ENCODE results near the gene DPEP1. TPM values are rescaled to one million over a fixed set of nuclear protein-coding genes. Genes with fewer than 3 reads are reported as not detected.

The DPEP1 gene
- total RNA-seq, 2 donors from 2014 or later, result not detected

DNA sequence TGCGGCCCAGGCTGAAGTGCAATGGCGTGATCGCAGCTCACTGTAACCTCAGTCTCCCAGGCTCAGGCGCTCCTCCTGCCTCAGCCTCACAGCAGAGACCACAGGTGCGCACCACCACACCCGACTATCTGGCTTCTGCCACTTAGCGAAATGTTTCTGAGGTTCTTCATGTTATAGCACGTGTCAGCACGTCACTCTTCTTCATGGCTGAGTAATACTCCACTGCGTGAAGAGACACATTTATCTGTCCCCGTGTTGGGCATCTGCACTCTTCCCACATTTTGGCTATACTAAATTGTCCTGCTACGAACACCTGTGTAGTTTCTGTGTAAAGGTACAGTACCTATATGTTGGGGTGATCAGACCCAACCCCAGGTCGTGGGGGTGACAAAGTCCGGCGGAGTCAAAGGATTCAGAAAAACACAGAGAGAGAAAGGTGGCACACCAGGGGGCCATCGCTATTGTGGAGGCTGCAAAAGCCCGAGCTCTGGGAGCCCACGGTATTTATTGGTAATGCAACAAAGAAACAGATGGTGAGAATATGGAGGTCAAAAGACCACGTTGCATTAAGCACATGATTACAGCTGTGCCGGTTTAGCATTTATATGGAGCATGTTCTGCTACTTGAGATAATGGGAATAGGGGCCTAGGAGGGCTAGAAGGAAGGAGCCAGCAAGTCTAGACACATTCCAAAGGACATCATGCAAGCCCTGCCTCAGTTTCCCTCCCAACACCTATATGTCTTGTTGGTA, 851 bp upstream of the DPEP1 start:
- ATAC-seq, result no peak
- DNase-seq, result no peak
- intact Hi-C loops (cut with DNase I), result no loop called here

DNA sequence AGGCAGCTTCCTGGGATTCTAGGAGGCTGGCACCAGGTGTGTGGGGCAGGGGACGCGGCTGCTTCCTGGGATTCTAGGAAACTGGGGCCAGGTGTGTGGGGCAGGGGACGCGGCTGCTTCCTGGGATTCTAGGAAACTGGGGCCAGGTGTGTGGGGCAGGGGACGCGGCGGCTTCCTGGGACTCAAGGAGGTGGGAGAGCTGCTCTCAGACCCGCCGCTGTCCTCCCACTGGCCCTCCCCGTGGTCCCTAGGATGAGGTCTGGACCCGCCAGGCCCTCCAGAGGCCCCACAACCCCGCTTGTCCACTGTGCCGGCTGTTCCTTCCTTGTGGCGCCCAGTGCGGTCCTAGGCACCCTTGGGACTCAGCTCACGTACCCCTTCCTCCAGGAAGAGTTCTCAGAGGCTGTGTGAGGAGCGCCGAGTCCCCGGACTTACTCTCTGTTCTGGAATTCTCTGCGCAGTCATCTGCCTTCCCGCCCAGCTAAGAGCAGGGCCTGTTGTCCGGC, 565 bp downstream of the DPEP1 start:
- DNase-seq (no peak), ATAC-seq (no peak)

DNA sequence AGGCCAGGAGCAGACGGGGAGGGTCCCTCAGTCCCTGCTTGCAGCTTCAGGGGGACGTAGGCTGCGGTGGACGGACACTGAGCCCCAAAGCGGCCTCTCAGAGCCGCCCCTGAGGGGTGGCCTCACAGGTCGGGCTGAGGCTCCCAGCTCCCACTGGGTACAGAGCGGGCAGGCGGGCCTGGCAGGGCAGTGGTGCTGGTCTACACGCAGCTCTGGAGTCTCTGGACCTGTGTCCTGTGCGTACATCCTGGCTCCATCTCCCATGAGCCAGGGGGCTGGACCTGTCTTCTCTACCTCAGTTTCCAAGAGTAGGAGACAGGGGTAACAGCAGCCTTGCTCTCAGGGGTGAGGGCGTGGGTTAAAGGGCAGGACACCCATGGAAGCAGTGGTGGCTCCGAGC, 1.7 kb downstream of the DPEP1 start:
- intact Hi-C loops (cut with DNase I), result no loop called here
- no peak for DNase-seq
- peak in 1 of 2 donors; percentile 15 for ATAC-seq

More for the DNA sequence above, 565 bp downstream of the DPEP1 start:
- intact Hi-C loops (cut with DNase I), result no loop called here

DNA sequence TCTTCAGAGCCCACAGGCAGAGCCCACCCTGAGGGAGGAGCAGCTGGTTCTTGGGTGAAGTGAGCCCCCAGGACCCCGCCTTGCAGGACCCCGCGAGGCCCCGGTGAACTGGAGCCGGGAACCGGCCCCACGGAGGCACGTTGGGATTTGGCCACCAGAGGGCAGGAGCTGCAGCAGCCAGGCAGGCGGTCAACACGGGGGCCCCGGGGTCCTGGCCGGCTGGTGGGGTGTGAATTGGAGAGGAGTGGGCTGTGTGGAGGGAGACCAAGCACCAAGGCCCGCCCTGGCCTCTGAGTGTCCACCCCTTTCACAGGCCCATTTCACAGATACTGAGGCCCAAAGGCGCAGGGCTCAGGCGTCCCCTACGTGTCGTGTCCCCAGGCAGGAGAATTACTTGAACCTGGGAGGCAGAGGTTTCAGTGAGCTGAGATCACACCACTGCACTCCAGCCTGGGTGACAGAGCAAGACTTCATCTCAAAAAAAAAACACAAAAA, 2.2 kb downstream of the DPEP1 start:
- ATAC-seq (peak in 1 of 2 donors; percentile 24), DNase-seq (no peak)
- intact Hi-C loops (cut with DNase I), result no loop called here

DNA sequence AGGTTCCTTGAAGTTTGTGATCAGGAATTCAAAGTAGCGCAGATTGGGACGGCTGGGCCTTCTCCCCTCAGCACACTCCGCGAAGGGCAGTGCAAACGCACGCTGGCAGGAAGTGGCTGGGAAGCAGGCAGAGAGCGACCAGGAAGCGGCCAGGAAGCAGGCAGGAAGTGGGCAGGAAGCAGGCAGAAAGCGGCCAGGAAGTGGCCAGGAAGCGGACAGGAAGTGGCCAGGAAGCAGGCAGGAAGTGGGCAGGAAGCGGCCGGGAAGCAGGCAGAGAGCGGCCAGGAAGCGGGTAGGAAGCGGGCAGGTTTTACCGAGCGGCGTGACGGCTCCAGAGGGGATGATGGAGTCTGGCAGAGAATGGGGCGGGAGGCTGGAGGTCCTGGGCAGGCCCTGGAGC, 3.2 kb downstream of the DPEP1 start:
- no peak for ATAC-seq
- no peak for DNase-seq
- intact Hi-C loops (cut with DNase I), result no loop called here

DNA sequence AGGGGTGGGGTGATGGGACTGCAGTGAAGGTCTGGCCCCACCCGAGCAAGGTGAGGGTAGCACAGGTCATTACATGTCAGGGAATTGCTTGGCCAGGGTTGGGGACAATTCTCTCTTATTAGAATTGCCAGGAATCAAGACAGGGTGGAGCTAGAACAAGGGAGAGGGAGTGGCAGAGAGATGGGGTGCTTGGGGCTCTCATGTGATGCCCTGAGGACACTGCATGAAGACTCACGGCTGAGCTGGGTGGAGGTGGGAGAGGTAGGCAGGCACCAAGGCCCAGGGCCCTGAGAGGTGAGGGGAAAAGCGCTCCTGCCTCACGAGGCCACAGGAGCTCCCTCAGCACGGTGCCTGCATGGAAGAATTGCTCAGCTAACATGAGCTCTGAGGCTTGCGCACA, 3.6 kb downstream of the DPEP1 start:
- ATAC-seq (no peak), DNase-seq (no peak)
- intact Hi-C loops (cut with DNase I), result no loop called here

DNA sequence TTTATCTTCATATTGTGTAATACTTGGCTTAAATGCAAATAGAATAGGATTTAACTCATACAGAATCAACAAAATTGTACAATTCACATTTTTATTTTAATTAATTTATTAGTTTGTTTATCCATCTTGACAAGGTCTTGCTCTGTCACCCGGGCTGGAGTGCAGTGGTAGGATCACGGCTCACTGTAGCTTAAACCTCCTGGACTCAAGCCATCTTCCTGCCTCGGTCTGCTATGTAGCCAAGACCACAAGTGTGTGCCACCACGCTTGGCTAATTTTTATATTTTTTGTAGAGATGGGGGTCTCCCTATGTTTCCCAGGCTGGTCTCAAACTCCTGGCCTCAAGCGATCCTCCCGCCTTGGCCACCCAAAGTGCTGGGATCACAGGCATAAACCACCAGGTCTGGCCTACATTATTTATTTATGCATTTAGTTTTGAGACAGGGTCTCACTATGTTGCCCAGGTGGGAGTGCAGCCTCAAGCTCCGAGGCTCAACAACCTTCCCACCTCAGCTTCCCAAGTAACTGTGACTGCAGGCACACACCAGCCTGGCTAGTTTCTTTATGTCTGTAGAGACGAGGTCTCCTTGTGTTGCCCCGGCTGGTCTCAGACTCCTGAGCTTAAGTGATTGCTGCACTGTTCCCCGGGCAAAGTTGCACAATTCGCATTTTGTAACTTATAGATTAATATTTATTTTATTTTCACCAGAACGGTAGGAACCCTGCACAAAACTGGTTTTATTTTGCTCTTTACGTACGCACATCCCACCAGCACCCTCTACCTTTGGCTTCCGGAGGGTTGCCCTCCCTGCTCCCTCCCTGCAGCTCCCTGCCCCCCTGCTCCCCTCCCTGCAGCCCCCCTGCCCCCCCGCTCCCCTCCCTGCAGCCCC, 4.9 kb downstream of the DPEP1 start:
- intact Hi-C loops (cut with DNase I), result no loop called here
- DNase-seq (no peak), ATAC-seq (no peak)

DNA sequence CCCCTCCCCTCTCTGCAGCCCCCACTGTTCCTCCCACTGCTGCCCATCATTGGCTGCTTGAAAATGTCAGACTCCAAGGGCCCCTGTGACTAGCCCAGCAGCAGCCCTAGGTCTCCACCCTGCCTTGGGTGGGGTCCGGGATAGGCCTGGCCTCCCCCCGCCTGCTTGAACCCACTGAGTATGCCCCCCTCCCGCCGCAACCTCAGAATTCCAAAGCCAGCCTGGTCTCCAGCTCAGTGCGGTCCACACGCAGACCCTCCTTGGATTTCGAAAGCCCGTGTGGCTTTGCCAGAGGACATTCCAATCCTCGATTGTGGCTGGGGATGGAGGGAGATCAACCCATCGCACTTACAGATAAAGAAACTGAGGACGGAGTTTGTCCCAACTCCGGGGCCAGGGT, 6.4 kb downstream of the DPEP1 start:
- no peak for DNase-seq
- ATAC-seq, result no peak
- intact Hi-C loops (cut with DNase I), result no loop called here

DNA sequence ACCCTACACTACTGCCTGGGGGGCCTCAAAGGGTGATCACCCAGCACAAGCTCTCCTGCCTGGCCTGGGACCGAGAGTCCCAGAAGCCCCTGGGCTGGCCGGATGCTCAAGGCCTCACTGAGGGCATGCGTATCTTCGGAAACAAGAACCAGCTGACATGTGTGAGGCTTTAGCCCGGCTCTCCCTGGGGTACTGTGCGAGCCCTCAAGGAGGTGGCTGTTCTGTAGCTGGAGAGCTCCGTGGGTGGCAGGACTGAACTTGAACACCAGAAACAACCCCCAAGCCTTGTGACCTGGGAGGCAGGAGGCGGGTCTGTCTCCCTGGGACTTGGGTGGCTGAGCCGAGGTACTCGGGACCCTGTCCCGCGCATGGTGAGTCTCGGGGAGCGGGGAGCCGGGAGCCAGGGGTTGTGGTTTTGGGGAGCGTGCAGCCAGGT, 7.0 kb downstream of the DPEP1 start:
- ATAC-seq (no peak), DNase-seq (no peak)
- intact Hi-C loops (cut with DNase I), result no loop called here

DNA sequence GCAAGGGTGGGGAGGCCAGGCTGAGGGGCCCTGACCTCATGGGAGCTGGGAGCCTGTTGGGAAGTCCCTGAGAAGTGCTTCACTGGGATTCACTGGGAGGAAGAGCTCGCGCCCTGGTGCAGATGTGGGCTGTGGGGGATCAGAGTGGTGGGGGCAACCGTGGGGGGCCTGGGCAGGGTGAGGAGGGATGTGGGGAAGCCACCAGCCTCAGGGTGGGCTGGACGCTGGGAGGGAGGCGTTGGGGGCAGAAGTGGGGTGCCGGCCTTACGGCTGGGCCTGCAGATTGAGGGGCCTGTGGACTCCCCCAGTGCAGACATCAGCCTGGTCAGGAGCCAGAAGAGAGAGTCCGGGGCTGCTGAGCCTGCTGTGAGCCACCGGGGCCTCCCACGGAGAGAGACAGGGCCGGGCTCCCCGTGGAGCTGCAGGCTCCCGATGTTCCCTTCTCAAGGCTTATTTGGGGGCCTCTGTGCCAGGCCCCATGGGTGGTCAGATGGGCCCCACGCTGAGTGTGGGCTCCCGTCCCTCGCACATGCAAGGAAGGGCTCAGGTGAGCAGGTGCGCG, 7.8 kb downstream of the DPEP1 start:
- no peak for ATAC-seq
- DNase-seq, result no peak
- intact Hi-C loops (cut with DNase I), result no loop called here

DNA sequence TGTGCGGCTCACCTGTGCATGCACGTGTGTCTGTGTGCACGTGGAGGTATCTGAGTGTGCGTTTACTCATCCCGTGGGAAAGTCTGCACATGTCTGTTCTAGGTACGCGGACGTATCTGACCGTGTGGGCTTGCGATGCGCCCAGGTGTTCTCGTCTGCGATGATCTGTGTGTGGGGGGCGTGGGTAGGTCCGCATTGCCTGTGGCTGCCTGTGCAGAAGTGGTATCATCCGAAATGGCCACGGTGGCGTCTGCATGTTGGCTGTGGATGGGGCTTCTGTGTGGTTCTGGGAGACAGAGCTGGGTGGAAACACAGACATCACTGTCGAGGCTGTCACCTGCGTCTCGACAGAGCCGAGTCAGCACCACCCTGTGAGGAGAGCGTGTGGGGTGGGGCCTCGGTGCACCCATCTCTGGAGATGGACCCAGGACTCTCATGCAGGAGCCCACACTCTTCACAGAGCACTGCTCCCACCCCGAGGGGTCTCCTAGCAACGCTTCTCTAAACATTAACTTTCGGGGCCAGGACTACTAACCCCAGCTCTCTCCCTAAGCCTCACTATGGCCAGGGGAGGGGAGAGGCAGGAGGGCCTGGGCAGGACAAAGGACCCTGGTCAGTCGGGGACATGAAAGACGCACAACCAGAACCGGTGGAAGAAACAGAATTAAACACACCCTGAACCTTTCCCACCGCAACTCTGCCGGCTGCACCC, 8.4 kb downstream of the DPEP1 start:
- ATAC-seq, result no peak
- intact Hi-C loops (cut with DNase I), result no loop called here
- no peak for DNase-seq

DNA sequence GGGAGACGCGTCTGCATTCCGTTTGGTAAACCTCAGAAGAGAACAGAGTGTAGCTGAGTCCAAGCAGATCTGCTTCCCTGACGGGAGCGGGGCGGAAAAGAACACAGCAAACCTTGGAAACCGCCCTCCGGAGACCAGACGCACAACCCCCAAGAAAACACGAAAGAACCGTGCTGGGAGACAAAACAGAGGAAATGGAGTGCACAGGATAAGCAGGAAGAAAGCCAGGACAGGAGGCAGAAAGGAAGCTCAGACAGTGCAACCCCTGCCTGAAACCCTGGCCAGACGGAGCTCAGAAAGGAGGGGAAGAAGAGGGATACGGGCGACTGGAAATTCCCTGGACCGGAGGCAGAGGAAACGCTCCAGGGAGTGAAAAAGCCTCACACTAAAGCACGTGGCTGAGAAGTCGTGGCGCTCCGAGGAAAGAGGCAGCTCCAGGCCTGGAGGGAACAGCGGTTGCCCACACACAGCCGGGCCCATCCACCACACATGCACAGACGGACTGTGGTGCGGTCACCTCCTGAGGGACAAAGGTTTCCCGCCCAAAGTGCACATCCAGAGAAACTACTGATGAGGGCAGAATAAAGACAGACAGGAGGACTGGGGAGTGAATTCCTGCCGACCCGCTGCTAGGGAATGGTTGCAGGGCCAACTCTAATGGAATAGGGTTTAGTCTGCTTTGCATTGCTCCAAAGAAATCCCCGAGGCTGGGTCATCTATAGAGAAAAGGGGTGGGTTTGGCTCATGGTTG, 10.2 kb downstream of the DPEP1 start:
- peak; percentile 36 to 45 for ATAC-seq

DNA sequence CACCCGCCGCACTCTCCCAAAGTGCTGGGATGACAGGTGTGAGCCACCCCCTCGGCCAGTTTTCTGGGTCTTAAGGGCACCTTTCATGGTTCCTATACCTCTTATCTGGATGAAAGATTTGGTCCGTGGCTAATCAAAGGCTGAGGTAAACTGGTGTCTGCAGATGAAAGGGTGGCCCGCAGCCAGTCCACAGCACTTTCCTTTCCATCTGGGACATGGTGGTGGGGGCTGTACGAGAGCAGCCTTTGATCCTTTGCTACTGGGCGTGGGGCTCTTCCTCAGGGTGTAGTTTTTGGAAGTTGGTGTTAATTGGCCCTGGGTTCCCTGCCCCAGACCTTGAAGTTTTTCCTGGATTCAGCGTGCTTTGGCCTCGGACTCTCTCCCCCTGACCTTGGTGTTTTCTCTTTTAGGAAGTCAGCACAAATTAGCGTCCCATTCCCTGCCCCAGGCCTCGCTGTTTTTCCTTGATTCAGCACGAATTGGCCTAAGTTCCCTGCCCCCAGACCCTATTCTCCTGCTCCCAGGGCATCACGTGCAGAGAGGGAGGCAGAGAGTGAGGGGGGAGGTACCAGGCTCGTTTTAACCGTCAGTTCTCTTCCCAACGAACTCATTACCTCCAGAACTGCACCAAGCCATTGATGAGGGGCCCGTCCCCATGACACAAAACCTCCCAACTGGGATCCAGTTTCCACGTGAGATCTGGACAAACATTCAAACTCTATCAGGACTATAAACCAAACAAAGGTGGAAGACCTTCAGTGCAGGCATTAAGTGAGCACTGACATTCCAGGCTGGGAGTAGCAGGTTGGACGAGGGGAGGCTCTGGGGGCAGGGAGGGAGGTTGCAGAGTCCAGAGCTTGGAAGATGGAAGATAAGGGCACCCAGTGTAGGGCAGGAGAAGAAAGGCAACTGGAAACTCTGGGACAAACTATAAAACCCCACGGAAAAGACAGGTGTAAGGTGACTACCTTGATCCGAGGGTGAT, 11.6 kb downstream of the DPEP1 start:
- intact Hi-C loops (cut with DNase I), result no loop called here
- DNase-seq, result no peak
- ATAC-seq, result no peak

More for the DNA sequence above, 10.2 kb downstream of the DPEP1 start:
- intact Hi-C loops (cut with DNase I), result no loop called here
- no peak for DNase-seq

DNA sequence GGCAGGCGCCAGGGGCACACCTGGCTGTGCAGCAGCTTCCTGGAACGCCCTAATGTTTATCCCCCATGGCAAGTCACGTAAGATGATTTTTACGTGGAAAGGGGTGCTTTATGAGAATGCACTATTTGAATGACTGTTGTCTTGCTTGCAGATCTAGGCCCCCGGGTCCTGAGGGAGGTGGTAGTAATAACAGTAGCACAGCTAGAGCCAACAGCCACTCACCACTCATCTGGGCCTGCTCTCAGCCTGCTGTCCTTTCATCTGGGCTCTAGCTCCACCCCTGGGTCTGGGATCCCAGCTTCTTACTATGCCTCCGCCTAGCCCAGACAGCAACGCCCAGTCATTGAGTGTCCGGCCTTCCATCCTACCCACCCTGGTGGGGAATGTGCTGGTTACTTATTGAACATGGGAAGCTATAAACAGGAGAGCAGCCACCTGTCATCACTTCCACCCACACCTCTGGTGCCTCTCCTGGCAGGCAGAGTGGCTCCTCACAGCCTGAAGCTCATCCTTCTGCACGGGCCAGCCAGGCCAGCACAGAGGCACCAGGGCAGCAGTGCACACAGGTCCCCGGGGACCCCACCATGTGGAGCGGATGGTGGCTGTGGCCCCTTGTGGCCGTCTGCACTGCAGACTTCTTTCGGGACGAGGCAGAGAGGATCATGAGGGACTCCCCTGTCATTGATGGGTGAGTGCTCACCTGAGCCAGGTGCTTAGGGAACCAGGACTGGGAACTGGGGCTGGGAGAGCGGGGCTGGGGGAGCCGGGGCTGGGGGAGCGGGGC, 16.6 kb downstream of the DPEP1 start:
- intact Hi-C loops (cut with DNase I), result no loop called here
- DNase-seq (no peak), ATAC-seq (no peak)

DNA sequence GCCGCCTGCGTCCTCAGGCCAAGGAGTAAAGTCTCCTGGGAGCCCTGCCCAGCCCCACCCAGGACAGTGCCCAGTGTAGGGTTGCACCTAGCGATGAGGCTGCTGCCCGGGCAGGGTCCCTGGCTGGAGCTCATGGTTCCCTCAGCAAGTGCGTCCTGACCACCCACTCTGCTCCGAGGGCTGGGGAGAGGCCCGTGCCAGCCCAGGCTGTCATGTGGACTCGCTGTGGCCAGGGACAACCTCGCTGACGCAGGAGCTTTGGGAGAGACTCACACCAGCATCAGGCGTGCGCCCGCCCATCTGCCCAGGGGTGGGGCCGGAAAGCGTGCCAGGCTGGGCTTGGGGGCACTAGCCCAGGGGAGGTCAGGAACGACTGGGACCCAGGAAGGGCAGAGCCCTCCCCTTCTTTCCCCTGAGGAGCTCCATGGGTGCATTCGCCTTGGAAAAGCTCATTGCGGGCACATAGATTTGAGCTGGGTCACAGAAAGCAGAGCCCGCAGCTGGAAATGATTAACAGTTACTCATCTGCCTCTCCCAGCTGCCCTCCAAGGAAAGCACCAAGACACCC, 19.7 kb downstream of the DPEP1 start:
- ATAC-seq, result no peak
- DNase-seq, result no peak
- intact Hi-C loops (cut with DNase I), result no loop called here
